Measurements from ENCODE around the gene TREML1. TPM values are rescaled to one million over a fixed set of nuclear protein-coding genes. Genes with fewer than 3 reads are reported as not detected.

Gene TREML1
- polyA plus RNA-seq, 1 of the 3 experiments (the other 2 are of a cell fraction), result not detected

DNA sequence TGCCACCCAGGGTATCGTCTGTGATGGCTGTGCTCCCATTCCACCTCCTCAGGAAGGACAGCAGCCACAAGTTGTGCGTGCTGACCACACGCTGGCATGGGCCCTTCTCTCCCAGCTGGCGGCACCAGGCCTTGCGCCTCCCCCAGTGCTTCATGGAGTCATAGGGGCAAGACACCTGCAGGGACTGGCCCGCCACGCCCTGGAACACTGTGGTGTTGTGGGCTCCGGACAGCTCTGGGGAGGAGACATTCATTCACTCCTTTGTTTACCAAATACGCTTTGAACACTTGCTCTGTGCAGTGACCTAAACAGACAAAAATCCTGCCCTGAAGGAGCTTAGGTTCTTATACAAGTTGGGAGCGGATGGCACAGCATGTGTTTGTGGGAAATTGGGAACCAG is 7.2 kb upstream of the TREML1 start:
- H3K4me1 ChIP-seq (ENCODE audit: control insufficient read depth in 1 of 2, insufficient read depth in 2 of 2, low read depth in 1 of 2, low read length in 1 of 2), result no peaks in the 10 kb centered on the region
- no peaks in the 10 kb centered on the region for H3F3A ChIP-seq (replicated peaks; ENCODE audit: insufficient read depth)
- H3K27ac ChIP-seq (ENCODE audit: low read depth in 2 of 2, low read length in 1 of 2), result no peak overlapping the region
- CTCF ChIA-PET, result no interaction called here
- no peaks in the 10 kb centered on the region for H3K9me3 ChIP-seq
- 58% methylated on average over 9 of the region's 10 CpGs for WGBS (ENCODE audit: low lambda C conversion rate)
- H3K36me3 ChIP-seq (replicated peaks in 1 of 2; ENCODE audit: control insufficient read depth in 1 of 2, insufficient read depth in 2 of 2, low read length in 1 of 2), result no peaks in the 10 kb centered on the region
- no peak for DNase-seq
- no peak overlapping the region for H3K4me2 ChIP-seq
- TF ChIP-seq TCF12 (IDR thresholded peaks at IDR 0.05) (no peak), EP300 (IDR thresholded peaks at IDR 0.05; ENCODE audit: borderline replicate concordance in 1 of 2, low read depth in 1 of 2, low read length in 1 of 2) (no peak), TAF1 (IDR thresholded peaks at IDR 0.05; ENCODE audit: borderline replicate concordance, low read depth, low read length) (no peak), FOXJ3 (CRISPR knock-in tag; IDR thresholded peaks at IDR 0.05) (no peak), GATA2 (CRISPR knock-in tag; IDR thresholded peaks at IDR 0.05) (no peak), ELF1 (IDR thresholded peaks at IDR 0.05) (no peak), SIN3A (IDR thresholded peaks at IDR 0.05; ENCODE audit: borderline replicate concordance, low read depth, low read length) (no peak), MEF2A (IDR thresholded peaks at IDR 0.05; ENCODE audit: borderline replicate concordance, low read depth) (no peak), POLR2AphosphoS5 (IDR thresholded peaks at IDR 0.05; ENCODE audit: low read depth, low read length) (no peak), RXRA (IDR thresholded peaks at IDR 0.05; ENCODE audit: borderline replicate concordance, low read depth) (no peak), SMC3 (IDR thresholded peaks at IDR 0.05; ENCODE audit: low read depth, low read length) (no peak), EZH2phosphoT487 (IDR thresholded peaks at IDR 0.05; ENCODE audit: borderline replicate concordance, low read depth) (no peak)
- TF ChIP-seq, protein P1, sequence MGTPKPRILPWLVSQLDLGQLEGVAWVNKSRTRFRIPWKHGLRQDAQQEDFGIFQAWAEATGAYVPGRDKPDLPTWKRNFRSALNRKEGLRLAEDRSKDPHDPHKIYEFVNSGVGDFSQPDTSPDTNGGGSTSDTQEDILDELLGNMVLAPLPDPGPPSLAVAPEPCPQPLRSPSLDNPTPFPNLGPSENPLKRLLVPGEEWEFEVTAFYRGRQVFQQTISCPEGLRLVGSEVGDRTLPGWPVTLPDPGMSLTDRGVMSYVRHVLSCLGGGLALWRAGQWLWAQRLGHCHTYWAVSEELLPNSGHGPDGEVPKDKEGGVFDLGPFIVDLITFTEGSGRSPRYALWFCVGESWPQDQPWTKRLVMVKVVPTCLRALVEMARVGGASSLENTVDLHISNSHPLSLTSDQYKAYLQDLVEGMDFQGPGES (IDR thresholded peaks at IDR 0.05; ENCODE audit: low read depth, low read length), result no peak
- TF ChIP-seq, protein P2, sequence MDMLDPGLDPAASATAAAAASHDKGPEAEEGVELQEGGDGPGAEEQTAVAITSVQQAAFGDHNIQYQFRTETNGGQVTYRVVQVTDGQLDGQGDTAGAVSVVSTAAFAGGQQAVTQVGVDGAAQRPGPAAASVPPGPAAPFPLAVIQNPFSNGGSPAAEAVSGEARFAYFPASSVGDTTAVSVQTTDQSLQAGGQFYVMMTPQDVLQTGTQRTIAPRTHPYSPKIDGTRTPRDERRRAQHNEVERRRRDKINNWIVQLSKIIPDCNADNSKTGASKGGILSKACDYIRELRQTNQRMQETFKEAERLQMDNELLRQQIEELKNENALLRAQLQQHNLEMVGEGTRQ (IDR thresholded peaks at IDR 0.05; ENCODE audit: borderline replicate concordance, low read depth, low read length), result no peak
- TF ChIP-seq, protein P3, sequence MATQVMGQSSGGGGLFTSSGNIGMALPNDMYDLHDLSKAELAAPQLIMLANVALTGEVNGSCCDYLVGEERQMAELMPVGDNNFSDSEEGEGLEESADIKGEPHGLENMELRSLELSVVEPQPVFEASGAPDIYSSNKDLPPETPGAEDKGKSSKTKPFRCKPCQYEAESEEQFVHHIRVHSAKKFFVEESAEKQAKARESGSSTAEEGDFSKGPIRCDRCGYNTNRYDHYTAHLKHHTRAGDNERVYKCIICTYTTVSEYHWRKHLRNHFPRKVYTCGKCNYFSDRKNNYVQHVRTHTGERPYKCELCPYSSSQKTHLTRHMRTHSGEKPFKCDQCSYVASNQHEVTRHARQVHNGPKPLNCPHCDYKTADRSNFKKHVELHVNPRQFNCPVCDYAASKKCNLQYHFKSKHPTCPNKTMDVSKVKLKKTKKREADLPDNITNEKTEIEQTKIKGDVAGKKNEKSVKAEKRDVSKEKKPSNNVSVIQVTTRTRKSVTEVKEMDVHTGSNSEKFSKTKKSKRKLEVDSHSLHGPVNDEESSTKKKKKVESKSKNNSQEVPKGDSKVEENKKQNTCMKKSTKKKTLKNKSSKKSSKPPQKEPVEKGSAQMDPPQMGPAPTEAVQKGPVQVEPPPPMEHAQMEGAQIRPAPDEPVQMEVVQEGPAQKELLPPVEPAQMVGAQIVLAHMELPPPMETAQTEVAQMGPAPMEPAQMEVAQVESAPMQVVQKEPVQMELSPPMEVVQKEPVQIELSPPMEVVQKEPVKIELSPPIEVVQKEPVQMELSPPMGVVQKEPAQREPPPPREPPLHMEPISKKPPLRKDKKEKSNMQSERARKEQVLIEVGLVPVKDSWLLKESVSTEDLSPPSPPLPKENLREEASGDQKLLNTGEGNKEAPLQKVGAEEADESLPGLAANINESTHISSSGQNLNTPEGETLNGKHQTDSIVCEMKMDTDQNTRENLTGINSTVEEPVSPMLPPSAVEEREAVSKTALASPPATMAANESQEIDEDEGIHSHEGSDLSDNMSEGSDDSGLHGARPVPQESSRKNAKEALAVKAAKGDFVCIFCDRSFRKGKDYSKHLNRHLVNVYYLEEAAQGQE (IDR thresholded peaks at IDR 0.05; ENCODE audit: low read depth, low read length), result no peak
- no peaks in the 10 kb centered on the region for H3K79me2 ChIP-seq (ENCODE audit: insufficient read depth)
- POLR2A ChIA-PET, result no interaction called here
- H3K9me2 ChIP-seq, result no peaks in the 10 kb centered on the region
- no peaks in the 10 kb centered on the region for H4K20me1 ChIP-seq (ENCODE audit: insufficient read depth)
- no peaks in the 10 kb centered on the region for H3K27me3 ChIP-seq (ENCODE audit: insufficient read depth)
- H2AFZ ChIP-seq (ENCODE audit: low read depth), result no peak overlapping the region
- H3K9ac ChIP-seq, result no peak overlapping the region
- H3K4me3 ChIP-seq (ENCODE audit: low read depth in 2 of 2, low read length in 1 of 2), result no peak overlapping the region
